GM10248 (cell line): ENCODE data around the gene AIMP2.
"Not testable (repeated sequence)": the region's sequence is repeated elsewhere in the genome, so short reads cannot be mapped to it uniquely, and the experiment has no call there.

Experiments
- CTCF ChIA-PET: fragments of 300-600 bp; sonication (Branson Sonifier 250); formaldehyde crosslinking; extraction: SDS; loops from one replicate; lab custom pipeline; 2021; ENCODE audit warnings: antibody characterized with exemption; lab: Yijun Ruan, JAX
- POLR2A ChIA-PET: fragments of 350-650 bp; sonication (Branson Sonifier 250); formaldehyde crosslinking; extraction: SDS; loops from one replicate; lab custom pipeline; 2020; ENCODE audit warnings: antibody characterized with exemption; lab: Yijun Ruan, JAX
- DNase-seq: peaks from one replicate; pipeline ENCODE4 v3.0.0; 2012; ENCODE audit errors: extremely low spot score
- CTCF ChIP-seq: IDR thresholded peaks from 2 replicates; pipeline ENCODE4 v1.5.1; 2012; ENCODE audit warnings: mild to moderate bottlenecking, low read depth; ENCODE audit errors: extremely low read depth, missing control alignments, control extremely low read depth

Gene AIMP2

GRCh38 chr7:6056616-6057015 lies 47.5 kb downstream of the AIMP2 start:
- DNase-seq = no peak
- TF ChIP-seq CTCF = no peak
- ChIA-PET CTCF (interaction anchor here (1.1 kb wide), 1 partner anchor 11 kb away, joined by 5 read pairs; no protein-coding TSS in a partner anchor), POLR2A (no interaction called here)

- ChIA-PET CTCF (interaction anchor here (1.1 kb wide), 1 partner anchor 12 kb away, joined by 5 read pairs; no protein-coding TSS in a partner anchor), POLR2A (interaction anchor here (0.7 kb wide), 2 partner anchors 26 to 389 kb away, joined by 3 read pairs; no protein-coding TSS in a partner anchor)
- no peak for TF ChIP-seq CTCF
Observed at GRCh38 chr7:6057316-6058129, 48.5 kb downstream of the AIMP2 start.

GRCh38 chr7:6059941-6060340 lies 50.9 kb downstream of the AIMP2 start:
- CTCF ChIA-PET, POLR2A ChIA-PET, DNase-seq: not testable (repeated sequence)

More at GRCh38 chr7:6057316-6058129, 48.5 kb downstream of the AIMP2 start:
- no peak for DNase-seq

- ChIA-PET CTCF (interaction anchor here (1.4 kb wide), 1 partner anchor 10 kb away, joined by 4 read pairs; no protein-coding TSS in a partner anchor), POLR2A (no interaction called here)
Observed at GRCh38 chr7:6071406-6071805, 62.3 kb downstream of the AIMP2 start.

More at GRCh38 chr7:6071406-6071805, 62.3 kb downstream of the AIMP2 start:
- DNase-seq = peak; percentile 26
- TF ChIP-seq CTCF = no peak
